GM21528 (cell line): ENCODE measurements around the gene STKLD1.
"Not testable (repeated sequence)": the region's sequence is repeated elsewhere in the genome, so short reads cannot be mapped to it uniquely, and the experiment has no call there.

Experiments
- ATAC-seq: cut with Tn5 transposase; IDR thresholded peaks from one replicate; pipeline ENCODE4 v1.9.1; 2021; ENCODE audit warnings: mild to moderate bottlenecking, moderate library complexity; ENCODE audit not compliant: unreplicated experiment, low FRiP score

Gene STKLD1

DNA sequence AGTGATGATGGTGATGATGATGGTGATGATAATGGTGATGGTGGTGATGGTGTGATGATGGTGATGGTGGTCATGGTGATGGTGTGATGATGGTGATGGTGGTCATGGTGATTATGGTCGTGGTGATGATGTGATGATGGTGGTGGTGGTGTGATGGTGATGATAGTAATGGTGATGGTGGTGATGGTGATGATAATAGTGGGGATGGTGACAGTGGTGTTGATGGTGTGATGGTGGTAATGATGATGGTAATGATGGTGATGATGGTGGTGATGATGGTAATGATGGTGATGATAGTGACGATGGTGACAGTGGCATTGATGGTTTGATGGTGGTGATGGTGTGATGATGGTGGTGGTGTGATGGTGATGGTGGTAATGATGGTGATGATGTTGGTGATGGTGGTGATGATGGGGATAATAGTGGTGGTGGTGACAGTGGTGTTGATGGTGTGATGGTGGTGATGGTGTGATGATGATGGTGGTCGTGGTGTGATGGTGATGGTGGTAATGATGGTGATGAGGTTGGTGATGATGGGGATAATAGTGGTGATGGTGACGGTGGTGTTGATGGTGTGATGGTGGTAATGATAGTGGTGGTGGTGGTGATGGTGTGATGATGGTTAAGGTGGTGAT, 6.5 kb downstream of the STKLD1 start:
- ATAC-seq = no peak

DNA sequence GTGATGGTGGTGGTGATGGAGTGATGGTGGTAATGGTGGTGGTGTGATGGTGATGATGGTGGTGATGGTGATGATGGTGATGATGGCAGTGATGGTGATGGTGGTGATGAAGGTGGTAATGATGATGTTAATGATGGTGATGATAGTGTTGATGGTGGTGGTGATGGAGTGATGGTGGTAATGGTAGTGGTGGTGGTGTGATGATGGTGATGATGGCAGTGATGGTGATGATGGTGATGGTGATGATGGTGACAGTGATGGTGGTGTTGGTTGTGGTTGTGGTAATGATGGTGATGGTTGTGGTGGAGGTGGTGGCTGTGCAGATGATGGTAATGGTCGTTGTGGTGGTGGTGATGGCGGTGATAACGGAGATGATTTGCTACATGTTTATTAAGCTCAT, 7.3 kb downstream of the STKLD1 start:
- ATAC-seq = no peak

DNA sequence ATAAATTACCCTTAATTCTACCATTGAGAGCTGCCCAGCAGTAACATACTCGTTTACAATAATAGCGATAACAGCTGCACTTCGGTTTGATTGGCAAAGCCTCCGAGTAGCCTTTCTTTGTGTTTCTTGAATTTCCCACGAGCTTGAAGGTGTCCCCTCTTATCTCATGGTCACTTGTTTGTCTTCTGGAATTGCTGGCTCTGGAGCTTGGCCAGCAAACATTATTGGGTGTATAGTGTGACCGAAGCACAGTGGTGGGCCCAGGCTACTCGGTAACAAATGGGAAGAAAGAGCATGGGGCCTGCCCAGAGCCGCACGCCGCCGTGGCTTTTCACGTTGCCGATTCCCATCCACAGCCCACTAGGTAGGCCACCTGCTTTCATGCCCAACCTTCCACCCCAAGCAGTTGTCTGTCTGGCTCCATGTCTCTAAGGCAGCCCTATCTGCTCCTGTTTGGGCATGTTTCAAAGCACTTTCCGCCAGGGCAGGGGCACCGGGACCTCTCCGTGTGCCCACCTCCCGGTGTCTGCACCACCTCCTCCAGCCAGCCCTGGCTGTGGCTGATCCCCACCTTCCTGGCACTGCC, 8.7 kb downstream of the STKLD1 start:
- no peak for ATAC-seq

DNA sequence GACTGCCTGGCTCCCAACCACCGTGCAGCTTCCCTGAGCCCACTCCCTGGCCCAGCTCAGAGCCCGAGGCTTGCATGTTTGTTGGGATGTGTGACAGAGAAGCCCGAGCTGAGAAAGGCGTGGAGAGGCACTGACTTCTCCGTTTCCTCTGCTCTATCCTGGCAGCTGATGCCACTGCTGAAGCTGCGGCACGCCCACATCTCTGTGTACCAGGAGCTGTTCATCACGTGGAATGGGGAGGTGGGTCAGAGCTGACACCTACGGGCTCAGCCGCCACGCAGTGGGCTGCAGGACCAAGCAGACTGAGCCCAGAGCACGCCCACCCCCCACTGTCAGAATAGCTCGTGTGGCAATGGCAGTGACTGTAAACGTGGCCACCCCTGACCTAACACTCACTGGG, 9.3 kb downstream of the STKLD1 start:
- no peak for ATAC-seq

DNA sequence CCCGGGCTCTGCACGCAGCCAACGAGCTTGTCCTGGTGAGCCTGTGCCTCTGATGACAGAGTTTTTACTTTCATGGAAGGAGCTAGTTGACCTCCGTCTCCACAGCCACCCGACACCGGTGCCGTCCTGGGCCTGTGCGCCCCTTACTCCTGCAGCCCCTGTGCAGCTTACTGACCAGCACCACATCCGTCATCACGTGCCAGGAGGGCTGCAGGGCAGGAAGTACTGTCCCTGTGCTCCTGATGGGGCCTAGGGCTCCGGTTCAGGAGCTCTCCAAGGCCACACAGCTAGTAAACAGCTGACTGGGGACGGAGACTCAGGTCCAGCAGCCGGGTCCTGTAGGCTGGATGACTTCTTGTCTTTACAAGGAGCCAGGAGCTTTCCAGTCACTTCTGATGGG, 10.2 kb downstream of the STKLD1 start:
- no peak for ATAC-seq

DNA sequence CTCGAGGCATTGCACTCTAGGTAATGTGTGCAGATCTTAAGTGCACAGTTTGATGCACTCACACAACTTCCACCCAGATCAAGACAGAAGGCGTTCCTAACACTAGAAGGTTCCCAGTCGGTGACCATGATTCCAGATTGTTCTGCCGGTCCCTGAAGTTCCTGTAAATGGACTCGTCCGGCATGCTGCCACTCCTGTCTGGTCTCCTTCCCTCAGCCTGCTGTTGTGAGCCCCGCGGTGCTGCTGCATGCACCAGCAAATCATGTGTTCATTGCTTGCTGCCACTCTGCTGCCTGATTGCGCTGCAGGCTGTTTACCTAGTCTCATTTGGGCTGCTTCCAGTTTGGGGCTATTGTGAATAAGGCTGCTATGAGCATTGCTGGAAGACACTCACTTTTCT, 11.5 kb downstream of the STKLD1 start:
- no peak for ATAC-seq

DNA sequence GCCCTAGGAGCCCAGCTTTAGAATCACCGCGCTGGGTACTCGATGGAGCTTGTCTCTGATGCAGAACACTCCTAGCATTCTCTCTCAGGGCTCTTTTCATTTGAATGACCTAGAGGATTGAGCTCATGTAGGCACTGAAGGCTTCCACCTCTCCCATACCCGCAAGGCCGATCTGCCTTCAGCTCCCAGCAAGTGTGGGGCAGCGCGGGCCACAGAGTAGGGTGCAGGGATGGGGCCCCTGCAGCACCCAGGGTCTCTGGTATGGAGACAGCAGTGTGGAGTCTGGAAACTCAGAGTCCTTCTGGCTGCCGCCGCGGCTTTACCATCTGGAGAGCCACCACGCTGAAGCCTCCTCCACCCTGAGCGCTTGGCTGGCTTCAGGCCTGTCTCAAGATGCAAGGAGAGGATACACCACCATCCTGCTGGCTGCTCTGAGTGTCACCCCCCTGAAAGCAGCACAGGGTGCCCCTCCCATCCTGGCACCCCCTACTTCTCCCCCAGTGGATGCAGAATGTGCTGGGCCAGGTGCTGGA, 12.9 kb downstream of the STKLD1 start:
- ATAC-seq = no peak

DNA sequence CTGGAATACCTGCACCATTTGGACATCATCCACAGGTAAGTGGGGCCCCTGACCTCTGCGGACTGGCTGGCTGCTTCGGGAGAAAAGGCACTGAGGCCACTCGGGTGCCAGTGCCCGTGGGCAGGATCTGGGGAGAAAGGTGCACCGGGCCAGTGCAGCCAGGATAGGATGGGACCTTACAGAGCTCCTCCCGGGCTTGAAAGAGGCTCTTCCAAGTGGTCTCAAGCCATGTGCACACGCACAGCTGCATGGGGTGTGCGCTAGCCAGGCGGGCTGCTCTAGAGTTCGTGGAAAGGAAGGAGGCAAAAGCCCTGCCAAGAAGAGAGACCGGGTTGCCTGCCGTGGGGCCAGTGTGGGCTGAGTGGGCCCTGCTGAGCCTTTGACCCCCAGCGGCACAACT, 13.4 kb downstream of the STKLD1 start:
- ATAC-seq = no peak

DNA sequence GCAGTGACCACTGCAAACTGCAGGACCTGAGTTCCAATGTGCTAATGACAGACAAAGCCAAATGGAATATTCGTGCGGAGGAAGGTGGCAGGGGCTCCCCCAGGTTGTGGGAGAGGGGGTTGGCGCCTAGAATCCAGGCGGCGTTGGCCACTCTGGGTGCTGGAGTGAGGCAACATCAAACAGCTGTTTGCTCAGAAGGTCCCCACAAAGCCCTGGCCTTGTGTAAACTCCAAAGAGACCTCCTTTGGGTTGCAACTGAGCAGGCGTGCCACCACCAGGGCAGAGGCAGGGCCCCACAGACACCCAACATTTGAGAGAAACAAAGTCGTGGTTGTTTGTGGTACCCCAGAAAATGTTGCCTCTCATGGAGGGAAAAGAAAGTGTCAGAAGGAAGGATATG, 14.5 kb downstream of the STKLD1 start:
- ATAC-seq = no peak

DNA sequence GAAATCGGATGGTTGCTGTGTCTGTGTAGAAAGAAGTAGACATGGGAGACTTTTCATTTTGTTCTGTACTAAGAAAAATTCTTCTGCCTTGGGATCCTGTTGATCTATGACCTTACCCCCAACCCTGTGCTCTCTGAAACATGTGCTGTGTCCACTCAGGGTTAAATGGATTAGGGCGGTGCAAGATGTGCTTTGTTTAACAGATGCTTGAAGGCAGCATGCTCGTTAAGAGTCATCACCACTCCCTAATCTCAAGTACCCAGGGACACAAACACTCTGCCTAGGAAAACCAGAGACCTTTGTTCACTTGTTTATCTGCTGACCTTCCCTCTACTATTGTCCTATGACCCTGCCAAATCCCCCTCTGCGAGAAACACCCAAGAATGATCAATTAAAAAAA, 15.3 kb downstream of the STKLD1 start:
- ATAC-seq = not testable (repeated sequence)

DNA sequence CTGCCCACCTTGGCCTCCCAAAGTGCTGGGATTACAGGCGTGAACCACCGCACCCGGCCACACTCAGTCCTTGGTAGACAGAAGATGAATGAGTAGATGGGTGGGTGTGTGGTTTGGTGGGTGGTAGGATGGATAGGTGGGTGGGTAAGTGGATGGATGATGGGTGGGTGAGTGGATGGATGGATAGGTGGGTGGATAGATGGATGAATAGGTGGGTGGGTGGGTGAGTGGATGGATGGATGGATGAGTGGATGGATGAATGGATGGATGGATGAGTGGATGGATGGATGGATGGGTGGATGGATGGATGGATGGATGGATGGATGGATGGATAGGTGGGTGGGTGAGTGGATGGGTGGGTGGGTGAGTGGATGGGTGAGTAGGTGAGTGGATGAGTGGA, 16.1 kb downstream of the STKLD1 start:
- ATAC-seq = not testable (repeated sequence)

DNA sequence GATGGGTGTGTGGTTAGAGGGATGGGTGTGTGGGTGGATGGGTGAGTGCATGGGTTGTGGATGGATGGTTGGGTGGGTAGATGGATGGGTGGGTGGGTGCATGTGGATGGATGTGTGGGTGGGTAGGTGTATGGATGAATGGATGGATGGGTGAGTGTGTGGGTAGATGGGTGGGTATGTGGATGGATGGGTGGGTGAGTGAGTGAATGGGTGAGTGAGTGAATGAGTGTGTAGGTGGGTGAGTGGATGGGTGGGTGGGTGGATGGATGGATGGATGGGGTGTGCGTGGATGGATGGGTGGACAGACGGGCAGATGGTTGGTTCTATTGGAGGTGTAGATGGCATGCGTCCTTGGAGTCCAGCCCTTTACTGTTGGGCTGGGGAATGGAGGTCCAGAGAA, 17.2 kb downstream of the STKLD1 start:
- ATAC-seq = no peak

DNA sequence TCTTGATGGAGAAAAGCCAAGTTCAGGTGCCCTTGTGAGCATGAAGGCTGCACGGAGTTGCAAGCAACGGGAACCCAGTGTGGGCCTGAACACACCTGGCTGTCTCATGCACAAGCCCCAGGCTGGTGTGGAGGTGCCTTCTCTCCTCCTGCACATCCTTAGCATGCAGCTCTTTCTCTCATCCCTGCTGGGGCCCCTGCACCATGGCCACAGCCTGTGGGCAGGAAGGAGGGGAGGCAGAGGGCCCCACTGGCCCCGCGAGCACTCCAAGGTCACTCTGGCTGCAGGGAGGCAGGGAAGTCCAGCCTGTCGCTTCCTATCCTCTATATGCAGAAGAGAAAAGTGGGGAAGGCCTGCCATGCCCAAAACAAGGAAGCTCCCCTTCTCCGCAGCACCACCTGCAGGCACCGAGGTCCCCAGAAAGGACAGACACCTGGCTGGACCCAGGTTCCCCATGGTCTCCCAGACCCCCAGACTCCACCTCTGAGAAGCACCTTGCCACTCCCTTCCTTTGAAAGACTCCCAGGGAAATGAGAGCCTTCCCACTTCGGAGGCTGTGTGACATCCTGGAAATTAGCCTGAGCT, 18.6 kb downstream of the STKLD1 start:
- ATAC-seq = no peak

DNA sequence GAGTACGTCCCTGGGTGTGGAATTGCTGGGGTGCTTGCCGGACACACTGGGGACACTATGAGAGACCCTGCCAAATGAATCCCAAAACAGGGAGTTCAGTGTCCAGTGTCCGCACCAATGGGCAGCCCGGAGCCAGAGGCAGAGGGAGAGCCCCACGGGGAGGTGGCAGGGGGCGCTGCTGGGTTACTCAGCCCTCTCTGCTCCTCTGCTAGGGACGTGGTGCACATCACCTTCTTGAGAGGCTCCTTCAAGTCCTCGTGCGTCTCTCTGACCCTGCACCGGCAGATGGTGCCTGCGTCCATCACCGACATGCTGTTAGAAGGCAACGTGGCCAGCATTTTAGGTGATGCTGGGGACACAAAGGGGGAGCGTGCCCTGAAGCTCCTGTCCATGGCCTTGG, 20.8 kb downstream of the STKLD1 start:
- ATAC-seq = no peak

DNA sequence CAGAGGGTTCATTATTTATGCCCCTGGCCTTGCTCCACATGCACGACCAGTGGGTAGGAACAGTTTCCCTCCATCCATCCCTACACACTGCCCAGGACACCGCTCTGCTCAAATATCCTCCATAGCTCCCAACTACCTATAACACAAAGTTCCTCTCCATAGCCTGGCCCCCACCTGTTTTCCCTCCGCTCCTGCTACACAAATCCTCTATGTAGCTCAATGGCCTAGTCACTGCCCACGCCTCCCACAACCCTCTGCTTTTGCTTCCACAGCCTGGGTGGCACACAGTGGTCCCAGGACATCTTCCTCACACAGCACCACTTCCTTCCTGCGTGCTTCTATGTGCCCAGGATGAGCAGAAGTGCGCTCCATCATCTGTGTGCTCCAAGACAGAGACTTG, 21.2 kb downstream of the STKLD1 start:
- no peak for ATAC-seq

DNA sequence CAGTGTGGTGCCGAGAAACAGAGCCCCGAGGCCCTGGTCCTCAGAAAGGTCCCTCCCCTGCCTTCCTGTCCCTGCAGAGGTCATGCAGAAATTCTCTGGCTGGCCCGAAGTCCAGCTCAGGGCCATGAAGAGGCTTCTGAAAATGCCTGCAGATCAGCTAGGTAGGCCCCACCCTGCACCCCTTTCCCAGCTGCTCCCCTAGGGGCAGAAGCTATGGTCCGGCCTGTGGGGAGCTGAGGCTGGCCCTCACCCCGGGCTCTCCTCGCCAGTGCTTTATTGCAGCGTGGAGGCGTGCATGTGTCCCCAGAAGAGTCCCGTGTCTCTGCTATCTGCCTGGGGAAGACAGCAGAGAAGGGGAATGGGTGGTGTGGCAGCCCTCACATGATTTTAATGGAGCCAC, 21.7 kb downstream of the STKLD1 start:
- no peak for ATAC-seq

DNA sequence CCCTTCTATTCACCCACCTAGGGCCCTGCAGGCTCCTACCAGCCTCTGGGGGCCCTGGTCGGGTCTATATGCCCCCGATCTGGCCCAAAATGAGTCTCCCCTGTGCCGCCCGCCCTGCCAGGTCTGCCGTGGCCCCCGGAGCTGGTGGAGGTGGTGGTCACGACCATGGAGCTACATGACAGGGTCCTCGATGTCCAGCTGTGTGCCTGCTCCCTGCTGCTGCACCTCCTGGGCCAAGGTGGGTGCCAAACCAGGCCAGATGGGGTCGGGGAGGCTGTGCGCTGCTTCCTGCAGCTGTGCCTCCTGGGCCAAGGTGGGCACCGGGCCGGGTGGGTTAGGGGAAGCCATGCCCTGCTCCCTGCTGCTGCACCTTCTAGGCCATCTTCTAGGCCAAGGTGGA, 24.1 kb downstream of the STKLD1 start:
- ATAC-seq = no peak

DNA sequence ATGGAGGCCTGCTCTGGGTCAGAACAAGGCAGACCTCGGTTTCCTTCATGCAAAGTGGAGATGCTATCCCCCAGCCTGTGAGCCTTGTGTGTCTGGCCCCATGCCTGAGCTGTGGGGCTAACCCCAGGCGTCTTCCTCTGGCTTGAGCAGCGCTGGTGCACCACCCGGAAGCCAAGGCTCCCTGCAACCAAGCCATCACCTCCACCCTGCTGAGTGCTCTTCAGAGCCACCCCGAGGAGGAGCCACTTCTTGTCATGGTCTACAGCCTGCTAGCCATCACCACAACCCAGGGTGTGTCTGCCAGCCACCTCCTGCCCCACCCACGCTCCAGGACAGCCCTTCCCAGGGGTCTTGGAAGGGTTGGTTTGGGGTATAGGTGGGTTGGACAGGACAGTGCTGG, 25.4 kb downstream of the STKLD1 start:
- no peak for ATAC-seq

DNA sequence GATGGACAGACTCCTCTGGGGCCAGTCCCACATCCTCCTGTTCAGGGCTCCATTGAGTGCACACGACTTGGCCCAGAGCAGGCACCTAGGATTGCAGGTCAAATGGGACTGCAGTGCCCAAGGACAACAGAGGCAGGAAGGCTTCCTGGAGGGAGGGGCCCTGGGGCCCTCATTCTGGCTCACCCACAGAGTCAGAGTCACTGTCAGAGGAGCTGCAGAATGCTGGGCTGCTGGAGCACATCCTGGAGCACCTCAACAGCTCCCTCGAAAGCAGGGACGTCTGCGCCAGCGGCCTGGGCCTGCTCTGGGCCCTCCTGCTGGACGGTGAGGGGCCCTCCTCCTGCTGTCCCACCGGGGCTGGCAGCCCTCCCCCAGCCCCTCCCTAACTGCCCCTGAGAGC, 26.5 kb downstream of the STKLD1 start:
- no peak for ATAC-seq

DNA sequence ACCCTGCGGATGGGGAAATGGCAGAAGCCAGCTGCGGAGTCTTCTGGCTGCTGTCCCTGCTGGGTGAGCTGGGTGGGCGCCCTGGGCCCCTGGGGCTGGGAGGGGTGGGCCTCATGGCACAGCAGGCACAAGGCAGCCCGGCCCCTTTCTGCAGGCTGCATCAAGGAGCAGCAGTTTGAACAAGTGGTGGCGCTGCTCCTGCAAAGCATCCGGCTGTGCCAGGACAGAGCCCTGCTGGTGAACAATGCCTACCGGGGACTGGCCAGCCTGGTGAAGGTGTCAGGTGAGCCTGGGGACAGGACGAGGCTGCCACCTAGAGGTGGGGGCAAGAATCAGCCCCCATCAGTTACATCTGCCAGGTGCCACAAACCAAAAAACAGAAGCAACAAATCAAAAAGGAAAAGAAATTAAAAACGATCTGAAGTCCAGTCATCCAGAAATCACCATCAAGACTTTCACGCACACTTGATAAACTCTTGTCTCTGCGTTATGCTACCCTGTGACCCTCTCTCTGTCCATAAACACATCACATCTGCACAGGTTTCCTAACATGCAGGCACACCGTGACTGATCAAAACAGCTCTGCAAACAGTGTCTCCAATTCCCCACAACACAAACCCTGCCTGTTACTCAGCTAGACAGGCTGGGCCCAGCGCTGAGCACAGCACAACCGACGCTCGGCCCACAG, 27.7 kb downstream of the STKLD1 start:
- ATAC-seq = no peak

DNA sequence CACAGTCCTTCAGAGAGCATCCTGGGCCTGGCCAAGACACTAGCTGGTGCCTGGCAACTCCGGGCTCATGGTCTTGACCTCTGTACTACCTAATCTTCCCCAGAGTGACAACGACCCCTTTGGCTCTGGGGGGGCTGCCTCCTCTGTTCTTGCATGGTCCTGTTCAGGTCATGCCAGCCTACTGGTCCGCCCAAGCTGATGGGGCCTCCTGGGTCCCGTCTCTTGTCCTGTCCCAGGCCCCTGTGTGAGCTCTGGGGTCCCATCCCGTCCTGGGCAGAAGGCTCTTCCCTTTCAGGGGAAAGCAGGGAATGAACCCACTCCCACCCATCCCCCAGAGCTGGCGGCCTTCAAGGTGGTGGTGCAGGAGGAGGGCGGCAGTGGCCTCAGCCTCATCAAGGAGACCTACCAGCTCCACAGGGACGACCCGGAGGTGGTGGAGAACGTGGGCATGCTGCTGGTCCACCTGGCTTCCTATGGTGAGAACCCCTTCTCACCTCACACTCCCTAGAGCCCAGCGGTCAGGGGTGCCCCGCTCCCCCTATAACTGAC, 28.4 kb downstream of the STKLD1 start:
- no peak for ATAC-seq
